ENCODE results near the gene METRNL. TPM values are rescaled to one million over a fixed set of nuclear protein-coding genes. Genes with fewer than 3 reads are reported as not detected.

METRNL gene, protein sequence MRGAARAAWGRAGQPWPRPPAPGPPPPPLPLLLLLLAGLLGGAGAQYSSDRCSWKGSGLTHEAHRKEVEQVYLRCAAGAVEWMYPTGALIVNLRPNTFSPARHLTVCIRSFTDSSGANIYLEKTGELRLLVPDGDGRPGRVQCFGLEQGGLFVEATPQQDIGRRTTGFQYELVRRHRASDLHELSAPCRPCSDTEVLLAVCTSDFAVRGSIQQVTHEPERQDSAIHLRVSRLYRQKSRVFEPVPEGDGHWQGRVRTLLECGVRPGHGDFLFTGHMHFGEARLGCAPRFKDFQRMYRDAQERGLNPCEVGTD
- 10 to 100 TPM; 15.8 to 16.0 TPM for total RNA-seq

DNA sequence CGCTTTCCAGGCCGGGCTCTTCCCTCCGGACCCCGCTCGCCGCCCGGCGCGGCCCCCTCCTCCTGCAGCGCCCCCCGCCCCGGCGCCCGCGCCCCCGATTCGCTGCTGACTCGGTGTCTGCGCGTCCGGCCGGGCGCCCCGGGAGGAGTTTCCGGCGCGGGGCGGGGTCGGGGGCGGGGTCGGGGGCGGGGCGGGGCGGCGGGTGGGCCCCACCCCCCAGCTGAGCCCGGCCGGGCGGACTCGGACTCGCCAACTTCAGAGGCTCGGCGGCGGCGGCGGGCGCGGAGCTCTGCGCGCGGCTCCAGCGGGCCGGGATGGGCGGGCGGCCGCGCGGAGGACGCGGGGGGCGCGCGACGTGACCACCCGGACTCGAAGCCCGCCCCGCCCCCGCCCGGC, at the start of gene METRNL:
TSS of gene METRNL (plus strand) at position 258 of the 396 bp plus-strand sequence. CDS start 207 bp downstream, outside the sequence.

Other genes starting within 250 kb of the METRNL start
- not detected for gene ZNF750, start 239.6 kb upstream of the METRNL start, total RNA-seq

Measured in melanocyte of skin (primary cell).